ENCODE results near the gene BAZ2B. TPM values are rescaled to one million over a fixed set of nuclear protein-coding genes. Genes with fewer than 3 reads are reported as not detected.

The BAZ2B gene
- total and polyA plus RNA-seq, 2 of the 13 experiments (the other 11 are each of a cell fraction or from before 2014, with no cell fraction given) = 14.0 to 15.1 TPM

DNA sequence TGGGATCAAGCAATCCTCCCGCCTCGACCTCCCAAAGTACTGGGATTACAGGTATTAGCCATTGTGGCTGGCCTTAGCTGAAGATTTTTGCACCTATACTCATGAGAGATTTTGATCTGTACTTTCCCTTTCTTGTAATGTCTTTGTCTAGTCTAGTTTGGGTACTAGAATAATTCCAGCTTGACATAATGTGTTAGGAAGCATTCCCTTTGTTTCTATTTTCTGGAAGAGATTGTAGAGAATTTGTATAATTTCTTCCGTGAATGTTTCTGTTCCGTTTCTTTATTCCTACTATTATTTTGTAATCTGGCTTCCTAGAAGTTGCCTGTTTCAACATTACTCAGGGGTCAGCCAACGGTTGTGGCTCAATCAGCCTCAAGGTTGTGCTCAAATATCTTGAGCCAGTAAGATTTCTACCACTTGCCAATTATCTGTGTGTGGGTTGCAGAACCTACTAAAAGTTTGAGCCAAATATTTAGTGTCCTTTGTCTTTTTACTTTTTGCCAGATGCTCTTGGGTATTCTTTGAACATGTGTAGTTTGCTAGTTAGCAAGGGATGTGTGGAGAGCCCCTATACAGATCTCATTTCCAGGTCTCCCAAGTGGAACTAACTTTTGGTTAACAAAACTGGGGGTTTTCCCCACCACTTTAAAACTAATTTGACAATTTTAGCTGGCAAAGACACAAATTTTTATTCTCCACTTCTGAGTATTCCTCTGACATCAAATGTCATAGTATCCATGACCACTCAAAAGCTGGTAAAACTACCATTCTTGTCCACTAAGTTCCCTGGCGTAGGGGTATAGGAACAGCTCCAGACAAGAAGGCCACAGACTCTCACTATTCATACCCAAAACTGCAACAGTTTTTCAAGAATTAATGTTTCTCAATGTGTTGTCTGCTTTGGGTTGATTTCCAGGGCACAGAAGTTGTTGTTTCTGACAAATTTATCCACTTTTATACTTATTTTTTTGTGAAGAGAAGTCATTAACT is 42.8 kb upstream of the BAZ2B start:
- no peak overlapping the region for H2AFZ ChIP-seq (ENCODE audit: low read length)
- ChIA-PET CTCF (ENCODE audit: low intra/inter-chr PET ratio, low total read pairs) (no interaction called here), POLR2A (no interaction called here)
- H3K9me3 ChIP-seq (ENCODE audit: low read length) = no peaks in the 10 kb centered on the region
- H3K27me3 ChIP-seq (ENCODE audit: control insufficient read depth in 1 of 2, insufficient read depth in 2 of 2, low read length in 2 of 2) = no peaks in the 10 kb centered on the region
- 46% methylated on average over 6 of the region's 6 CpGs for WGBS (ENCODE audit: low lambda C conversion rate)
- no peaks in the 10 kb centered on the region for H3K4me1 ChIP-seq (ENCODE audit: insufficient read depth, low read length)
- intact Hi-C loops (cut with micrococcal nuclease; ENCODE audit: unreplicated experiment) = no loop called here
- no peak overlapping the region for H3K4me3 ChIP-seq (replicated peaks in 1 of 3; ENCODE audit: insufficient read depth in 1 of 3, low read depth in 2 of 3, low read length in 3 of 3)
- no peak for FAIRE-seq
- DNase-seq (ENCODE audit: low spot score) = no peak
- no peak for ATAC-seq
- in situ Hi-C loops (cut with HindIII; ENCODE audit: extremely low pct_ligation_motif_present, low pct_unique_long_range_greater_than_20kb) = no loop called here
- no peaks in the 10 kb centered on the region for H3K79me2 ChIP-seq (ENCODE audit: insufficient read depth, low read length)
- no peak overlapping the region for H3K4me2 ChIP-seq (ENCODE audit: low read depth, low read length)
- H3K36me3 ChIP-seq (replicated peaks in 1 of 2; ENCODE audit: control insufficient read depth in 1 of 2, insufficient read depth in 2 of 2, low read length in 2 of 2) = no peaks in the 10 kb centered on the region
- no peak overlapping the region for H3K9ac ChIP-seq (ENCODE audit: insufficient read depth, low read depth, low read length)
- no peaks in the 10 kb centered on the region for H4K20me1 ChIP-seq (ENCODE audit: insufficient read depth, low read length)
- no peak overlapping the region for H3K27ac ChIP-seq (ENCODE audit: extremely low read length, insufficient read depth, low read length)
- no TSS peak for BruUV-seq (replicated peaks)
- TF ChIP-seq MEF2D (CRISPR knock-in tag; IDR thresholded peaks at IDR 0.05) (no peak), CBX2 (IDR thresholded peaks at IDR 0.05; ENCODE audit: low read depth, low read length) (no peak), CBX2 (CRISPR knock-in tag; IDR thresholded peaks at IDR 0.05; ENCODE audit: low read depth) (no peak), PAWR (CRISPR knock-in tag; IDR thresholded peaks at IDR 0.05; ENCODE audit: borderline replicate concordance) (no peak), NBN (conservative IDR thresholded peaks at IDR 0.05) (no peak), MLX (CRISPR knock-in tag; IDR thresholded peaks at IDR 0.05) (no peak), ZNF687 (CRISPR knock-in tag; IDR thresholded peaks at IDR 0.05) (no peak), ZMYM3 (CRISPR knock-in tag; IDR thresholded peaks at IDR 0.05) (no peak), FOXA3 (CRISPR knock-in tag; IDR thresholded peaks at IDR 0.05) (no peak), HNRNPH1 (optimal IDR thresholded peaks at IDR 0.05; ENCODE audit: low read depth, low read length) (no peak), ZNF737 (CRISPR knock-in tag; IDR thresholded peaks at IDR 0.05; ENCODE audit: borderline replicate concordance) (no peak), REL (CRISPR knock-in tag; conservative IDR thresholded peaks at IDR 0.05) (no peak)
- TF ChIP-seq, protein P1, sequence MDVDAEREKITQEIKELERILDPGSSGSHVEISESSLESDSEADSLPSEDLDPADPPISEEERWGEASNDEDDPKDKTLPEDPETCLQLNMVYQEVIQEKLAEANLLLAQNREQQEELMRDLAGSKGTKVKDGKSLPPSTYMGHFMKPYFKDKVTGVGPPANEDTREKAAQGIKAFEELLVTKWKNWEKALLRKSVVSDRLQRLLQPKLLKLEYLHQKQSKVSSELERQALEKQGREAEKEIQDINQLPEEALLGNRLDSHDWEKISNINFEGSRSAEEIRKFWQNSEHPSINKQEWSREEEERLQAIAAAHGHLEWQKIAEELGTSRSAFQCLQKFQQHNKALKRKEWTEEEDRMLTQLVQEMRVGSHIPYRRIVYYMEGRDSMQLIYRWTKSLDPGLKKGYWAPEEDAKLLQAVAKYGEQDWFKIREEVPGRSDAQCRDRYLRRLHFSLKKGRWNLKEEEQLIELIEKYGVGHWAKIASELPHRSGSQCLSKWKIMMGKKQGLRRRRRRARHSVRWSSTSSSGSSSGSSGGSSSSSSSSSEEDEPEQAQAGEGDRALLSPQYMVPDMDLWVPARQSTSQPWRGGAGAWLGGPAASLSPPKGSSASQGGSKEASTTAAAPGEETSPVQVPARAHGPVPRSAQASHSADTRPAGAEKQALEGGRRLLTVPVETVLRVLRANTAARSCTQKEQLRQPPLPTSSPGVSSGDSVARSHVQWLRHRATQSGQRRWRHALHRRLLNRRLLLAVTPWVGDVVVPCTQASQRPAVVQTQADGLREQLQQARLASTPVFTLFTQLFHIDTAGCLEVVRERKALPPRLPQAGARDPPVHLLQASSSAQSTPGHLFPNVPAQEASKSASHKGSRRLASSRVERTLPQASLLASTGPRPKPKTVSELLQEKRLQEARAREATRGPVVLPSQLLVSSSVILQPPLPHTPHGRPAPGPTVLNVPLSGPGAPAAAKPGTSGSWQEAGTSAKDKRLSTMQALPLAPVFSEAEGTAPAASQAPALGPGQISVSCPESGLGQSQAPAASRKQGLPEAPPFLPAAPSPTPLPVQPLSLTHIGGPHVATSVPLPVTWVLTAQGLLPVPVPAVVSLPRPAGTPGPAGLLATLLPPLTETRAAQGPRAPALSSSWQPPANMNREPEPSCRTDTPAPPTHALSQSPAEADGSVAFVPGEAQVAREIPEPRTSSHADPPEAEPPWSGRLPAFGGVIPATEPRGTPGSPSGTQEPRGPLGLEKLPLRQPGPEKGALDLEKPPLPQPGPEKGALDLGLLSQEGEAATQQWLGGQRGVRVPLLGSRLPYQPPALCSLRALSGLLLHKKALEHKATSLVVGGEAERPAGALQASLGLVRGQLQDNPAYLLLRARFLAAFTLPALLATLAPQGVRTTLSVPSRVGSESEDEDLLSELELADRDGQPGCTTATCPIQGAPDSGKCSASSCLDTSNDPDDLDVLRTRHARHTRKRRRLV (CRISPR knock-in tag; IDR thresholded peaks at IDR 0.05) = no peak
